Glomerular visceral epithelial cell (primary cell): ENCODE data around the gene EPB41L4A.

Experiments used
- DNase-seq: peaks from one replicate; pipeline ENCODE4 v3.0.0-alpha.2; 2016; ENCODE audit errors: extremely low spot score

Gene EPB41L4A

DNA sequence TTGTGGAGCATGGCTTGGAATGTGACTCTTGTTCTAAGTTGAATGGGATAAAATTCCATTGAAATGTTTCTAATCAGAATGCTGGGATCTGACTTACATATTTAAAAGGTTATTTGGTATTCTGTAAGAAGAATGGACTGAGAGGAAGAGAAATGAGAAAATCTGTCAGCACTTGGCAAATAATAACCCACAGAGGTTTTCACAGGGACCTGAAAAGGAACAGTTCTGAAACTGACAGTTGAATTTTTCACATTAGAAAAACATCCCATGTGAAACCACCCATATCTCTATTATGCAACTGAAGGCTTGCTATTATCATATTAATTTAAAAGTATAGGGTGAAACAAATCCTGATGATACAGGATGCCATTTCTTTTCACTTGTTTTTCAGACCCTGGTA lies 302.7 kb downstream of the EPB41L4A start:
- no peak for DNase-seq

DNA sequence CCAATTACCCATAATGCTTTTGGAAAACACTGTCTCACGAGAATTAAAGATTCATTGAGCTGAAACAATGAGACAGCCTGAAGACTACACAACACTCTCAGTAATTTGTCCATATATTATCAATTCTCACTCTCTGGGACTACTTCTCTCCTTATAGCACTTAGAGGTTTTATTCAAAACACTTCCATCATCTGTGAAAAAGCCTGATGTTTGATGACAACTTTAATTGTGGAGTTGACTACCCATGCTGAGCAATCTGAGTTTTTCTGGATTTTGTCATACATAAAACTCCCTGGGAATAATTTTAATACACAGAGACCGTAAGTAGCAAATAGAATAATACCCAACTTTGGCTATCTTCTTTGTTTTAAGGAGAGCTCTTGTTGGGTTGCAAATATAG lies 305.5 kb downstream of the EPB41L4A start:
- DNase-seq = no peak
